Activated naive CD8-positive, alpha-beta T cell (primary cell): ENCODE data around the gene PSMD13.
"Not testable (repeated sequence)": the region's sequence is repeated elsewhere in the genome, so short reads cannot be mapped to it uniquely, and the experiment has no call there.

ENCODE experiments used
- H3K27ac Mint-ChIP-seq: one replicate; pipeline ENCODE4 v1.8.0; 2021; ENCODE audit warnings: mixed read lengths
- H3K27me3 Mint-ChIP-seq: one replicate; pipeline ENCODE4 v1.8.0; 2021; ENCODE audit warnings: mixed read lengths
- H3K36me3 Mint-ChIP-seq: one replicate; pipeline ENCODE4 v1.8.0; 2021; ENCODE audit warnings: mixed read lengths
- H3K4me1 Mint-ChIP-seq: one replicate; pipeline ENCODE4 v1.8.0; 2021; ENCODE audit warnings: low read depth, mixed read lengths
- H3K4me3 Mint-ChIP-seq: one replicate; pipeline ENCODE4 v1.8.0; 2021; ENCODE audit warnings: mild to moderate bottlenecking, mixed read lengths
- H3K9me3 Mint-ChIP-seq: one replicate; pipeline ENCODE4 v1.8.0; 2021; ENCODE audit warnings: low read depth, mixed read lengths

The PSMD13 gene

GRCh38 chr11:279966-280705, 43.4 kb downstream of the PSMD13 start:
- H3K4me3 Mint-ChIP-seq: peak overlapping the region; percentile 84
- H3K9me3 Mint-ChIP-seq: peaks cover 9% of the 10 kb centered on the region
- peaks cover 56% of the 10 kb centered on the region for H3K4me1 Mint-ChIP-seq
- peak overlapping the region; percentile 85 for H3K27ac Mint-ChIP-seq
- H3K36me3 Mint-ChIP-seq: peaks cover 12% of the 10 kb centered on the region
- no peaks in the 10 kb centered on the region for H3K27me3 Mint-ChIP-seq

DNA sequence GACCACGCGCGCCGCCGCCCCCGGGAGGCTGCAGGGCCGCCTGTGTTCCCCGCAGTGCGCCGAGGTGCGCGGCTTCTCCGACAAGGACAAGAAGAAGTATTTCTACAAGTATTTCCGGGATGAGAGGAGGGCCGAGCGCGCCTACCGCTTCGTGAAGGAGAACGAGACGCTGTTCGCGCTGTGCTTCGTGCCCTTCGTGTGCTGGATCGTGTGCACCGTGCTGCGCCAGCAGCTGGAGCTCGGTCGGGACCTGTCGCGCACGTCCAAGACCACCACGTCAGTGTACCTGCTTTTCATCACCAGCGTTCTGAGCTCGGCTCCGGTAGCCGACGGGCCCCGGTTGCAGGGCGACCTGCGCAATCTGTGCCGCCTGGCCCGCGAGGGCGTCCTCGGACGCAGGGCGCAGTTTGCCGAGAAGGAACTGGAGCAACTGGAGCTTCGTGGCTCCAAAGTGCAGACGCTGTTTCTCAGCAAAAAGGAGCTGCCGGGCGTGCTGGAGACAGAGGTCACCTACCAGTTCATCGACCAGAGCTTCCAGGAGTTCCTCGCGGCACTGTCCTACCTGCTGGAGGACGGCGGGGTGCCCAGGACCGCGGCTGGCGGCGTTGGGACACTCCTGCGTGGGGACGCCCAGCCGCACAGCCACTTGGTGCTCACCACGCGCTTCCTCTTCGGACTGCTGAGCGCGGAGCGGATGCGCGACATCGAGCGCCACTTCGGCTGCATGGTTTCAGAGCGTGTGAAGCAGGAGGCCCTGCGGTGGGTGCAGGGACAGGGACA, 44.1 kb downstream of the PSMD13 start:
- peaks cover 11% of the 10 kb centered on the region for H3K36me3 Mint-ChIP-seq
- H3K27me3 Mint-ChIP-seq: no peaks in the 10 kb centered on the region
- peaks cover 8% of the 10 kb centered on the region for H3K9me3 Mint-ChIP-seq
- peaks cover 59% of the 10 kb centered on the region for H3K4me1 Mint-ChIP-seq
- H3K4me3 Mint-ChIP-seq: peak overlapping the region; percentile 84
- peak overlapping the region; percentile 97 for H3K27ac Mint-ChIP-seq

DNA sequence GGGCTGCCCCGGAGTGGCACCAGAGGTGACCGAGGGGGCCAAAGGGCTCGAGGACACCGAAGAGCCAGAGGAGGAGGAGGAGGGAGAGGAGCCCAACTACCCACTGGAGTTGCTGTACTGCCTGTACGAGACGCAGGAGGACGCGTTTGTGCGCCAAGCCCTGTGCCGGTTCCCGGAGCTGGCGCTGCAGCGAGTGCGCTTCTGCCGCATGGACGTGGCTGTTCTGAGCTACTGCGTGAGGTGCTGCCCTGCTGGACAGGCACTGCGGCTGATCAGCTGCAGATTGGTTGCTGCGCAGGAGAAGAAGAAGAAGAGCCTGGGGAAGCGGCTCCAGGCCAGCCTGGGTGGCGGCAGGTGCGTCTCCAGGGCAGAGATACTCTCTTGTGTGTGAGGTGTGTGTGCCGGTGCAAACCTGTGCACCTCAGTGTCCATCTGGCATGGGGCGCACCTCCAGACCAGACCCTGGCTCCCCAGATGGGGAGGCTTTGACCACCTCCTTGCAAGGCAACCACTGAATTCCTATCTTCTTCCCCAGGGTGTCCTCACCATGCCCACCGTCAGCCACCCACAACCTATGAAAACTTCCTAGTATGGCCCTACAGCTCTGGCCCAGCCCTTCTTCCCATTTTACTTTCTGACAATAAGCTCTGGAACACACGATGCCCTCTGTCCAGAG, 44.8 kb downstream of the PSMD13 start:
- Mint-ChIP-seq H3K36me3 (peaks cover 5% of the 10 kb centered on the region), H3K4me3 (peak overlapping the region; percentile 84), H3K9me3 (peaks cover 1% of the 10 kb centered on the region), H3K27me3 (no peaks in the 10 kb centered on the region), H3K4me1 (peaks cover 65% of the 10 kb centered on the region), H3K27ac (peak overlapping the region; percentile 97)

GRCh38 chr11:282171-282570, 45.4 kb downstream of the PSMD13 start:
- Mint-ChIP-seq H3K4me3 (peak overlapping the region; percentile 84), H3K27me3 (no peaks in the 10 kb centered on the region), H3K36me3 (peaks cover 2% of the 10 kb centered on the region), H3K27ac (peak overlapping the region; percentile 97), H3K4me1 (peaks cover 66% of the 10 kb centered on the region), H3K9me3 (no peaks in the 10 kb centered on the region)

- H3K27ac Mint-ChIP-seq: peak overlapping the region; percentile 97
- no peaks in the 10 kb centered on the region for H3K36me3 Mint-ChIP-seq
- peaks cover 64% of the 10 kb centered on the region for H3K4me1 Mint-ChIP-seq
Measured at GRCh38 chr11:282630-283360, 46.0 kb downstream of the PSMD13 start.

GRCh38 chr11:283405-284104, 46.8 kb downstream of the PSMD13 start:
- peak overlapping the region; percentile 97 for H3K27ac Mint-ChIP-seq
- H3K9me3 Mint-ChIP-seq: no peaks in the 10 kb centered on the region
- H3K4me1 Mint-ChIP-seq: peaks cover 62% of the 10 kb centered on the region
- no peaks in the 10 kb centered on the region for H3K36me3 Mint-ChIP-seq
- H3K27me3 Mint-ChIP-seq: no peaks in the 10 kb centered on the region
- H3K4me3 Mint-ChIP-seq: peak overlapping the region; percentile 84

More at GRCh38 chr11:282630-283360, 46.0 kb downstream of the PSMD13 start:
- H3K9me3 Mint-ChIP-seq: no peaks in the 10 kb centered on the region
- no peaks in the 10 kb centered on the region for H3K27me3 Mint-ChIP-seq
- H3K4me3 Mint-ChIP-seq: peak overlapping the region; percentile 84

DNA sequence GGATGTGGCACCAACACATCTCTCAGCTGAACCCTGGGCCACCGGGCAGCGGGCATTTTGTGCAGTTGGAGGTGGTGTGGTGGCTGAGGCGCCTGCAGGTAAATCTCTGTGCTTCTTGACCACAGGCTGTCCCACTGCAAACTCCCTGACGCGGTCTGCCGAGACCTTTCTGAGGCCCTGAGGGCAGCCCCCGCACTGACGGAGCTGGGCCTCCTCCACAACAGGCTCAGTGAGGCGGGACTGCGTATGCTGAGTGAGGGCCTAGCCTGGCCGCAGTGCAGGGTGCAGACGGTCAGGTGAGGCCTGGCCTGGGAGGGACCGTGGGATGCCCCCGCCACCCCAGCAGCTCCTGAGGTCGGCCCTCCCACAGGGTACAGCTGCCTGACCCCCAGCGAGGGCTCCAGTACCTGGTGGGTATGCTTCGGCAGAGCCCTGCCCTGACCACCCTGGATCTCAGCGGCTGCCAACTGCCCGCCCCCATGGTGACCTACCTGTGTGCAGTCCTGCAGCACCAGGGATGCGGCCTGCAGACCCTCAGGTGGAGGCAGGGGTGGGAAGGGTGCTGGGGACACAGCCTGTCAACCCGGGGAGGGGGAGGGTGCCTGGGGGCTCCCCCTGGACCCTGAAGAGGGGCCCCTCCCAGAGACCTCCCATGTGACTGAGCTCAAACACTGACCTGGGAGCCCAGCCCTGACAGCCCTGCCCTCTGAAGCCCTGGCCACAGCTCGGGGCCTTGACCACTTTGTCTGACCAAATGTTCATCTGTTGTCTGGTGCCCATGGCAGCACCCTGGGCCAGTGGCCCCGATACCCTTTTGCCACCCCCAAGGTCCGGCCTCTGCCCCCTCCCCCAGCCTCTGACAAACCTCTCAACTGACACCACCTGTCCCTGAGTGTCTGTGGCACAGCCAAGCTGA, 47.6 kb downstream of the PSMD13 start:
- Mint-ChIP-seq H3K9me3 (no peaks in the 10 kb centered on the region), H3K4me1 (peaks cover 59% of the 10 kb centered on the region), H3K4me3 (peak overlapping the region; percentile 84), H3K36me3 (no peaks in the 10 kb centered on the region), H3K27me3 (no peaks in the 10 kb centered on the region), H3K27ac (peak overlapping the region; percentile 97)

- H3K36me3 Mint-ChIP-seq: no peaks in the 10 kb centered on the region
- H3K9me3 Mint-ChIP-seq: no peaks in the 10 kb centered on the region
- H3K27me3 Mint-ChIP-seq: no peaks in the 10 kb centered on the region
- peaks cover 61% of the 10 kb centered on the region for H3K4me1 Mint-ChIP-seq
- H3K27ac Mint-ChIP-seq: peak overlapping the region; percentile 94
- no peak overlapping the region for H3K4me3 Mint-ChIP-seq
Measured at GRCh38 chr11:285021-285893, 48.5 kb downstream of the PSMD13 start.

GRCh38 chr11:285894-286220, 49.1 kb downstream of the PSMD13 start:
- Mint-ChIP-seq H3K4me3 (no peak overlapping the region), H3K4me1 (peaks cover 59% of the 10 kb centered on the region), H3K27me3 (no peaks in the 10 kb centered on the region), H3K27ac (peak overlapping the region; percentile 94), H3K36me3 (no peaks in the 10 kb centered on the region), H3K9me3 (no peaks in the 10 kb centered on the region)

- peak overlapping the region; percentile 96 for H3K27ac Mint-ChIP-seq
- H3K36me3 Mint-ChIP-seq, H3K27me3 Mint-ChIP-seq: not testable (repeated sequence)
Measured at GRCh38 chr11:286977-287820, 50.4 kb downstream of the PSMD13 start.

GRCh38 chr11:287821-288477, 51.2 kb downstream of the PSMD13 start:
- Mint-ChIP-seq H3K9me3 (no peaks in the 10 kb centered on the region), H3K27ac (peak overlapping the region; percentile 96), H3K4me1 (peaks cover 52% of the 10 kb centered on the region), H3K4me3 (peak overlapping the region; percentile 95), H3K36me3 (no peaks in the 10 kb centered on the region), H3K27me3 (no peaks in the 10 kb centered on the region)

More at GRCh38 chr11:286977-287820, 50.4 kb downstream of the PSMD13 start:
- not testable (repeated sequence) for H3K9me3 Mint-ChIP-seq
- H3K4me1 Mint-ChIP-seq: peaks cover 54% of the 10 kb centered on the region
- peak overlapping the region; percentile 95 for H3K4me3 Mint-ChIP-seq
